Fibroblast of mammary gland (primary cell): Measurements from ENCODE around the gene DAAM1.

ENCODE experiments used
- DNase-seq: peaks from one replicate; pipeline ENCODE4 v3.0.0-alpha.2; 2010; ENCODE audit warnings: low read depth
- H3K4me3 ChIP-seq: 2 replicates; pipeline ENCODE4 v1.5.1; 2011; ENCODE audit warnings: low read depth, mild to moderate bottlenecking, low read length, moderate library complexity; ENCODE audit not compliant: control insufficient read depth
- CTCF ChIP-seq: conservative IDR thresholded peaks from 2 replicates; pipeline ENCODE4 v1.5.1; 2011; ENCODE audit warnings: low read depth, low read length, inconsistent platforms; ENCODE audit not compliant: control insufficient read depth, insufficient read depth

Gene DAAM1

GRCh38 chr14:59213368-59214315, 25.2 kb downstream of the DAAM1 start:
- H3K4me3 ChIP-seq, result no peak overlapping the region
- TF ChIP-seq CTCF, result no peak
- DNase-seq, result peak; percentile 6

GRCh38 chr14:59214702-59215302, 26.3 kb downstream of the DAAM1 start:
- TF ChIP-seq CTCF, result no peak
- H3K4me3 ChIP-seq, result no peak overlapping the region

GRCh38 chr14:59215322-59215721, 26.9 kb downstream of the DAAM1 start:
- no peak overlapping the region for H3K4me3 ChIP-seq
- no peak for TF ChIP-seq CTCF
- peak; percentile 75 for DNase-seq

More at GRCh38 chr14:59214702-59215302, 26.3 kb downstream of the DAAM1 start:
- no peak for DNase-seq

- no peak overlapping the region for H3K4me3 ChIP-seq
- no peak for DNase-seq
- TF ChIP-seq CTCF, result no peak
Observed at GRCh38 chr14:59215757-59216156, 27.3 kb downstream of the DAAM1 start.

GRCh38 chr14:59217011-59217410, 28.5 kb downstream of the DAAM1 start:
- DNase-seq, result no peak
- TF ChIP-seq CTCF, result no peak
- H3K4me3 ChIP-seq, result no peak overlapping the region

GRCh38 chr14:59221568-59221967, 33.1 kb downstream of the DAAM1 start:
- no peak for TF ChIP-seq CTCF
- no peak overlapping the region for H3K4me3 ChIP-seq

More at GRCh38 chr14:59221568-59221967, 33.1 kb downstream of the DAAM1 start:
- DNase-seq, result peak; percentile 14
